ENCODE measurements around the gene ZNF140. TPM values are rescaled to one million over a fixed set of nuclear protein-coding genes. Genes with fewer than 3 reads are reported as not detected.

ZNF140 gene
- total and polyA plus RNA-seq, 2 of the 13 experiments (the other 11 are each of a cell fraction or from before 2014, with no cell fraction given), result 8.7 to 13.5 TPM

DNA sequence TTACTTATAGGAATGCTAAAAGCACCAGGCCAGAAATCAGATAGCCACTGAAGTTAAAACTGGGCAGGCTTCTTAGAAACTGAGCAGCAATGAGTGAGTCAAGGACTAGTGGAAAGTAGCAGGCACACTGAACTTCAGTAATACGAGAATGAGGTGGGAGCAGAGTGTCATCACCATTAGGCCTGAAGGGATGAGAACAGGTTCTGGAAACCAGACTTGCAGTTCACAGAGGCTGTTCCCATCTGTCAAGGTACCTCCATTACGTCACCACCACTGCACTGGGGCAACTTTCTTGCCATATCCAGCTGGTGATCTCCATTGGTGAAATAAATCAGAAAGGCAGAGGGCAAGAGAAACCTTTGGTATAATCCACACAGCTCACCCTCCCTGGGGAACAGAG, 65.3 kb downstream of the ZNF140 start:
- no peaks in the 10 kb centered on the region for H3K27me3 ChIP-seq (ENCODE audit: control insufficient read depth in 1 of 2, insufficient read depth in 2 of 2, low read length in 2 of 2)
- H3K4me1 ChIP-seq (ENCODE audit: insufficient read depth, low read length), result no peaks in the 10 kb centered on the region
- no peak for DNase-seq (ENCODE audit: low spot score)
- WGBS (ENCODE audit: low lambda C conversion rate), result 95% methylated on average over 2 of the region's 2 CpGs
- H3K36me3 ChIP-seq (replicated peaks in 1 of 2; ENCODE audit: control insufficient read depth in 1 of 2, insufficient read depth in 2 of 2, low read length in 2 of 2), result peaks cover 13 to 36% of the 10 kb centered on the region in 2 experiments
- in situ Hi-C loops (cut with HindIII; ENCODE audit: extremely low pct_ligation_motif_present, low pct_unique_long_range_greater_than_20kb) (no loop called here), intact Hi-C loops (cut with micrococcal nuclease; ENCODE audit: unreplicated experiment) (no loop called here)
- H2AFZ ChIP-seq (ENCODE audit: low read length), result no peak overlapping the region
- FAIRE-seq, result no peak
- ChIA-PET CTCF (ENCODE audit: low intra/inter-chr PET ratio, low total read pairs) (no interaction called here), POLR2A (no interaction called here)
- H3K79me2 ChIP-seq (ENCODE audit: insufficient read depth, low read length), result no peaks in the 10 kb centered on the region
- TF ChIP-seq MYC (CRISPR knock-in tag; IDR thresholded peaks at IDR 0.05; ENCODE audit: borderline replicate concordance), result no peak
- TF ChIP-seq, protein P1, sequence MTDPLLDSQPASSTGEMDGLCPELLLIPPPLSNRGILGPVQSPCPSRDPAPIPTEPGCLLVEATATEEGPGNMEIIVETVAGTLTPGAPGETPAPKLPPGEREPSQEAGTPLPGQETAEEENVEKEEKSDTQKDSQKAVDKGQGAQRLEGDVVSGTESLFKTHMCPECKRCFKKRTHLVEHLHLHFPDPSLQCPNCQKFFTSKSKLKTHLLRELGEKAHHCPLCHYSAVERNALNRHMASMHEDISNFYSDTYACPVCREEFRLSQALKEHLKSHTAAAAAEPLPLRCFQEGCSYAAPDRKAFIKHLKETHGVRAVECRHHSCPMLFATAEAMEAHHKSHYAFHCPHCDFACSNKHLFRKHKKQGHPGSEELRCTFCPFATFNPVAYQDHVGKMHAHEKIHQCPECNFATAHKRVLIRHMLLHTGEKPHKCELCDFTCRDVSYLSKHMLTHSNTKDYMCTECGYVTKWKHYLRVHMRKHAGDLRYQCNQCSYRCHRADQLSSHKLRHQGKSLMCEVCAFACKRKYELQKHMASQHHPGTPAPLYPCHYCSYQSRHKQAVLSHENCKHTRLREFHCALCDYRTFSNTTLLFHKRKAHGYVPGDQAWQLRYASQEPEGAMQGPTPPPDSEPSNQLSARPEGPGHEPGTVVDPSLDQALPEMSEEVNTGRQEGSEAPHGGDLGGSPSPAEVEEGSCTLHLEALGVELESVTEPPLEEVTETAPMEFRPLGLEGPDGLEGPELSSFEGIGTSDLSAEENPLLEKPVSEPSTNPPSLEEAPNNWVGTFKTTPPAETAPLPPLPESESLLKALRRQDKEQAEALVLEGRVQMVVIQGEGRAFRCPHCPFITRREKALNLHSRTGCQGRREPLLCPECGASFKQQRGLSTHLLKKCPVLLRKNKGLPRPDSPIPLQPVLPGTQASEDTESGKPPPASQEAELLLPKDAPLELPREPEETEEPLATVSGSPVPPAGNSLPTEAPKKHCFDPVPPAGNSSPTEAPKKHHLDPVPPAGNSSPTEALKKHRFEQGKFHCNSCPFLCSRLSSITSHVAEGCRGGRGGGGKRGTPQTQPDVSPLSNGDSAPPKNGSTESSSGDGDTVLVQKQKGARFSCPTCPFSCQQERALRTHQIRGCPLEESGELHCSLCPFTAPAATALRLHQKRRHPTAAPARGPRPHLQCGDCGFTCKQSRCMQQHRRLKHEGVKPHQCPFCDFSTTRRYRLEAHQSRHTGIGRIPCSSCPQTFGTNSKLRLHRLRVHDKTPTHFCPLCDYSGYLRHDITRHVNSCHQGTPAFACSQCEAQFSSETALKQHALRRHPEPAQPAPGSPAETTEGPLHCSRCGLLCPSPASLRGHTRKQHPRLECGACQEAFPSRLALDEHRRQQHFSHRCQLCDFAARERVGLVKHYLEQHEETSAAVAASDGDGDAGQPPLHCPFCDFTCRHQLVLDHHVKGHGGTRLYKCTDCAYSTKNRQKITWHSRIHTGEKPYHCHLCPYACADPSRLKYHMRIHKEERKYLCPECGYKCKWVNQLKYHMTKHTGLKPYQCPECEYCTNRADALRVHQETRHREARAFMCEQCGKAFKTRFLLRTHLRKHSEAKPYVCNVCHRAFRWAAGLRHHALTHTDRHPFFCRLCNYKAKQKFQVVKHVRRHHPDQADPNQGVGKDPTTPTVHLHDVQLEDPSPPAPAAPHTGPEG (CRISPR knock-in tag; IDR thresholded peaks at IDR 0.05), result no peak
- TF ChIP-seq NR3C1 (CRISPR knock-in tag; IDR thresholded peaks at IDR 0.05), result no peak
- TF ChIP-seq, protein P2, sequence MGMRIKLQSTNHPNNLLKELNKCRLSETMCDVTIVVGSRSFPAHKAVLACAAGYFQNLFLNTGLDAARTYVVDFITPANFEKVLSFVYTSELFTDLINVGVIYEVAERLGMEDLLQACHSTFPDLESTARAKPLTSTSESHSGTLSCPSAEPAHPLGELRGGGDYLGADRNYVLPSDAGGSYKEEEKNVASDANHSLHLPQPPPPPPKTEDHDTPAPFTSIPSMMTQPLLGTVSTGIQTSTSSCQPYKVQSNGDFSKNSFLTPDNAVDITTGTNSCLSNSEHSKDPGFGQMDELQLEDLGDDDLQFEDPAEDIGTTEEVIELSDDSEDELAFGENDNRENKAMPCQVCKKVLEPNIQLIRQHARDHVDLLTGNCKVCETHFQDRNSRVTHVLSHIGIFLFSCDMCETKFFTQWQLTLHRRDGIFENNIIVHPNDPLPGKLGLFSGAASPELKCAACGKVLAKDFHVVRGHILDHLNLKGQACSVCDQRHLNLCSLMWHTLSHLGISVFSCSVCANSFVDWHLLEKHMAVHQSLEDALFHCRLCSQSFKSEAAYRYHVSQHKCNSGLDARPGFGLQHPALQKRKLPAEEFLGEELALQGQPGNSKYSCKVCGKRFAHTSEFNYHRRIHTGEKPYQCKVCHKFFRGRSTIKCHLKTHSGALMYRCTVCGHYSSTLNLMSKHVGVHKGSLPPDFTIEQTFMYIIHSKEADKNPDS (CRISPR knock-in tag; IDR thresholded peaks at IDR 0.05), result no peak
- TF ChIP-seq JUNB (CRISPR knock-in tag; IDR thresholded peaks at IDR 0.05; ENCODE audit: borderline replicate concordance), result no peak
- no peak for TF ChIP-seq RBAK (CRISPR knock-in tag; IDR thresholded peaks at IDR 0.05)
- TF ChIP-seq, protein P3, sequence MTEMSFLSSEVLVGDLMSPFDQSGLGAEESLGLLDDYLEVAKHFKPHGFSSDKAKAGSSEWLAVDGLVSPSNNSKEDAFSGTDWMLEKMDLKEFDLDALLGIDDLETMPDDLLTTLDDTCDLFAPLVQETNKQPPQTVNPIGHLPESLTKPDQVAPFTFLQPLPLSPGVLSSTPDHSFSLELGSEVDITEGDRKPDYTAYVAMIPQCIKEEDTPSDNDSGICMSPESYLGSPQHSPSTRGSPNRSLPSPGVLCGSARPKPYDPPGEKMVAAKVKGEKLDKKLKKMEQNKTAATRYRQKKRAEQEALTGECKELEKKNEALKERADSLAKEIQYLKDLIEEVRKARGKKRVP (CRISPR knock-in tag; IDR thresholded peaks at IDR 0.05), result no peak
- TF ChIP-seq CHD4 (IDR thresholded peaks at IDR 0.05; ENCODE audit: borderline replicate concordance, low read length), result no peak
- TF ChIP-seq, protein P4, sequence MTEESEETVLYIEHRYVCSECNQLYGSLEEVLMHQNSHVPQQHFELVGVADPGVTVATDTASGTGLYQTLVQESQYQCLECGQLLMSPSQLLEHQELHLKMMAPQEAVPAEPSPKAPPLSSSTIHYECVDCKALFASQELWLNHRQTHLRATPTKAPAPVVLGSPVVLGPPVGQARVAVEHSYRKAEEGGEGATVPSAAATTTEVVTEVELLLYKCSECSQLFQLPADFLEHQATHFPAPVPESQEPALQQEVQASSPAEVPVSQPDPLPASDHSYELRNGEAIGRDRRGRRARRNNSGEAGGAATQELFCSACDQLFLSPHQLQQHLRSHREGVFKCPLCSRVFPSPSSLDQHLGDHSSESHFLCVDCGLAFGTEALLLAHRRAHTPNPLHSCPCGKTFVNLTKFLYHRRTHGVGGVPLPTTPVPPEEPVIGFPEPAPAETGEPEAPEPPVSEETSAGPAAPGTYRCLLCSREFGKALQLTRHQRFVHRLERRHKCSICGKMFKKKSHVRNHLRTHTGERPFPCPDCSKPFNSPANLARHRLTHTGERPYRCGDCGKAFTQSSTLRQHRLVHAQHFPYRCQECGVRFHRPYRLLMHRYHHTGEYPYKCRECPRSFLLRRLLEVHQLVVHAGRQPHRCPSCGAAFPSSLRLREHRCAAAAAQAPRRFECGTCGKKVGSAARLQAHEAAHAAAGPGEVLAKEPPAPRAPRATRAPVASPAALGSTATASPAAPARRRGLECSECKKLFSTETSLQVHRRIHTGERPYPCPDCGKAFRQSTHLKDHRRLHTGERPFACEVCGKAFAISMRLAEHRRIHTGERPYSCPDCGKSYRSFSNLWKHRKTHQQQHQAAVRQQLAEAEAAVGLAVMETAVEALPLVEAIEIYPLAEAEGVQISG (CRISPR knock-in tag; IDR thresholded peaks at IDR 0.05), result no peak
- no peaks in the 10 kb centered on the region for H4K20me1 ChIP-seq (ENCODE audit: insufficient read depth, low read length)
- no peak overlapping the region for H3K27ac ChIP-seq (ENCODE audit: extremely low read length, insufficient read depth, low read length)
- H3K4me2 ChIP-seq (ENCODE audit: low read depth, low read length), result no peak overlapping the region
- ATAC-seq, result no peak
- H3K9me3 ChIP-seq (ENCODE audit: low read length), result peaks cover 76% of the 10 kb centered on the region
- no TSS peak for BruUV-seq (replicated peaks)
- no peak overlapping the region for H3K9ac ChIP-seq (ENCODE audit: insufficient read depth, low read depth, low read length)
- no peak overlapping the region for H3K4me3 ChIP-seq (replicated peaks in 1 of 3; ENCODE audit: insufficient read depth in 1 of 3, low read depth in 2 of 3, low read length in 3 of 3)

Measured in HepG2 (cell line).